Jurkat, Clone E6-1 (cell line): ENCODE results near the gene PLXNC1.
"Not testable (repeated sequence)": the region's sequence is repeated elsewhere in the genome, so short reads cannot be mapped to it uniquely, and the experiment has no call there.

Source experiments
- DNase-seq: peaks from one replicate; pipeline ENCODE4 v3.0.0-alpha.2; 2011; ENCODE audit warnings: low read depth, low spot score
- H3K4me3 ChIP-seq: 2 replicates; pipeline ENCODE4 v1.5.1; 2011; ENCODE audit warnings: mild to moderate bottlenecking, low read length, control low read depth, moderate library complexity

PLXNC1 gene

DNA sequence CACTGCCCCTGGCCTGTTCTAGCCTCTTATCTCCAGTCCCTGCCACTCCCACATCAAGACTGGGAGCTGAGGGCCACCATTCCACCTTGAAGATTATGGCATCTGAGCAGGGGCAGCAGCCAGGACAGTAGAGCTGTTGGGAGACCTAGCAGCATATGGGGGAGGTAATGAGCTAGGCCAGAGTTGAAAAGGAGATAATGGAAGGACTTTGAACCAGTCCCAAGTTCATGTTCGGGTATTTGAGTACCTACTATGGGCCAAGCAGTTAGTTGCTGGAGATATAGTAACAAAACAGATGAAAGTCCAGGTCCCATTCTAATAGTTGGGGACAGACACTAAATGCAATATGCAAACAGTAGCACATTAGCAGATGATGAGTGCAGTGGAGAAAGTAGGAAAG, 151.5 kb downstream of the PLXNC1 start:
- H3K4me3 ChIP-seq = no peak overlapping the region
- no peak for DNase-seq

DNA sequence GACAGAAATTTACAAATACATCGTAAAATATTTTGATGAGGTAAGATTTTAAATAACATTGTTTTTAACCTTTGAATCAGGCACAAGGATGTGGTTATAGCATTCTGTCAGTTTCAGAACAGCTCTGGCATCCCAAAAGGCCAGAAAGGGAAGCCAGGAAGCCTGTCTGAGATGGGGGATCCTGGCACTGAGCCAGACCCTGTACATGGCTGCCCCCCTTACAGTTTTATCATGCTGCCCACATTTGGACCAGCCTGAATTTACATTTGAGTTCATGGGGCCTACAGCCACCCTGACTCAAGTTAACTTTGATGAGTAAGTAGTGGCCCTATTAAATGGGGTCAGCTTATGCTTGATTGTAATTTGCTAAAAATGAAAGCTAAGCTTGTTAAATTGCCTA, 155.6 kb downstream of the PLXNC1 start:
- no peak overlapping the region for H3K4me3 ChIP-seq
- no peak for DNase-seq

DNA sequence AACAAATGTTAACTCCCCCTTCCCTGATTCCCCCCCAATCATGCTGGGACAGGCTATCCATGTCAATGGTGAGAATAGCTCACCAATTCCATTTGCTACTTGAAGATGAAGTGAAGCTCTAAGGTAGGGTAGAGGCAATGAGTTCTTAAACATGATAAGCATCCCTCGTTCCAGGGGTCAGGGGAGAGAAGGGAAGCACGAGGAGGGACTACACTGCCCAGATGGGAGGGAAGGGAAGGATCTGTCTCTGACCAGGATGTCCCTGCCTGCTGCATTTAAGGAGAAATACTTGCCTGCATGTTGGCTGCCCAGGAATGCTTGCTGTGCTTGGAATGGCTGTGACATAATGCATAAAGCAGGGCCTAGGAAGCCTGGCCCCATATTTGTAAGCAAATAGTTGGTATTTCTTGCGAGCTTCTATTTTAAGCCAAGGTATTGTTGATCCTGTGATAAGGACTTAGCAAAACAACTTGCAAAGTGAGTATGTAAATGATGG, 156.2 kb downstream of the PLXNC1 start:
- no peak for DNase-seq
- H3K4me3 ChIP-seq = no peak overlapping the region

DNA sequence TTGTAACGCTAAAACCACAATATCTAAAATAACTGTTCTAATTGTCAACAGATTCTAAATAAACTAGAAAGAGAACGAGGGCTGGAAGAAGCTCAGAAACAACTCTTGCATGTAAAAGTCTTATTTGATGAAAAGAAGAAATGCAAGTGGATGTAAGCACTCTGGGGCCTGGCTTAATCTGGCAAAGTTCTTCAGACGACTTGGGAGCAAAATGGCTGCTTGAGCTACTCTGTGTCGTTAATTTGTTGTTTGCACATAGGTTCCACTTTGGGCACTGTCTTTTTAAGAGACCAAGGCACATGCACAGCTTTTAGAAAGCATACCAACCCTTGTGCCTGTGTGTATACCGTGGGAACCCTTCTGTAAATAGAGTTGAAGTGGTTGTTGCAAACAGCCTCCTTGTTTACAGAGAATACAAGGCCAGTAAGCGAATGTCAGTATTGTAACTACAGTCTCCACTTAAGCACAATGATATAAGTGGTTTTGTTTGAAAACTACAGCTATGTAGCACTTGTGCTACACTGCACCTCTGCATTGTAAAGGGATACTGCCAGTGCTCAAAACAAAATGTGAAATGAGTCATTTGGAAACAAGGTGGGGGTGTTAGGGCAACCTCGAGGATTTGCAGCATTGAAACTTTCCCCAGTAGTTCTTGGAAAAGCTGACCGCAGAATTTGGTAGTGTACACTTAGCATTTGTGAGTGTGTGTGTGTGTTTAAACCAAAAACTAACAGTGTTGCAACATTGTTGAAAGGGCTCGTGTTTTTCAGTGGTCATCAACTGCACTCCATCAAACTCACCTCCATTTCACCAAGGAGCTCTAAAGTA, 157.0 kb downstream of the PLXNC1 start:
- no peak overlapping the region for H3K4me3 ChIP-seq
- no peak for DNase-seq

DNA sequence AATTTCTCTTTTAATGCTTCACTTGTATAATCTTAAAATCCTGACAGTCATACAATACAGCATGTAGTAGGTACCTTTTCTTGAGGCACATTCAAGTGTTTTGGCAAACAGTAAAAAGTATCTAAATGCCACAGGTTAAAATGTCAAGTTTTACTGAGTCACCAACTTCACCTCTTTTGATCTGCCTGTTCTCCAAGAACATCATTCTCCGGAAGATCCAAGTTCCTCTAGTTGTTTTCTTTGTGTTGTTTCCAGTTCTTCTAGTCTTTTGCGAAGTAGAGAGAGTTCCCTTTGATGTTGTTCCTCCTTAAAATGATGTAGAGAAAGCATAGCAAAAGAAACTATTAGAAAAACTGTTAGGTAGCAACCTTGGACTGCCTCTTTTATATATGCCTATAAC, 160.2 kb downstream of the PLXNC1 start:
- H3K4me3 ChIP-seq = no peak overlapping the region

DNA sequence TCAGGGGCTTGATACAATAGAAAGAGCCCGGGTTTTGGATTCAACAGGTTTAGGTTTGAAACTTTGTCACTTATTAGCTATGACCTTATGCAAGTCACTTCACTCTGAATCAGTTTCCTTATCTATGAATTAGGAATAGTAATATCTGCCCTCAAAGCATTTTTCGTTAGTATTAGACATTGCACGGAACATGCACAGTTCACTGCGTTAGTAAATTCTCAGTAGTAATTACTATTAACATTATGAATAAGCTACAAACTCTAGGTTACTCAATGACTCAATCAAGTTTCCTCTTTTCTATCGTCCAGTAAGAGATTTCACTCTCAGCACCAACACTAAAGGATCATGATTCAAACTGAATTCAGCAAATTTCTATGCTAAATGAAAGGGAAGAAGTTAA, 161.0 kb downstream of the PLXNC1 start:
- no peak overlapping the region for H3K4me3 ChIP-seq
- no peak for DNase-seq

More for the DNA sequence above, 160.2 kb downstream of the PLXNC1 start:
- DNase-seq = no peak

DNA sequence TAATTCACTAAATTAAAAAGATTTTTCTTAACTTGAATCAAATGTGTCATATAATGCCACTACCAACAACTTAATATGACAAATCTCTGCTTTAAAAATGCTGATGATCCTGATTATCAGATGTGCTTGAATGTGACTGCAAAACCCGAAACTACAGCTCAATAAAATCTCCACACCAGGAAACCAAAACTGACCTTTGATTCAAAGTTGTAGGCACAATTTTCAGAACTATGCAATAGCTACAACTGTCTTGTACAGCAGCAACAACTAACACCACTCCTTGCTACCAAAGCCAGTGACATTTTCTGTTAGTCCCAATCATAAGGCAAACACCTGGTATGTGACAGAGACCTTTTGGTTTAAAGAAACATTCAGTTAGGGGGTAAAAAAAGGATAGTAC, 164.0 kb downstream of the PLXNC1 start:
- no peak for DNase-seq
- H3K4me3 ChIP-seq = no peak overlapping the region

DNA sequence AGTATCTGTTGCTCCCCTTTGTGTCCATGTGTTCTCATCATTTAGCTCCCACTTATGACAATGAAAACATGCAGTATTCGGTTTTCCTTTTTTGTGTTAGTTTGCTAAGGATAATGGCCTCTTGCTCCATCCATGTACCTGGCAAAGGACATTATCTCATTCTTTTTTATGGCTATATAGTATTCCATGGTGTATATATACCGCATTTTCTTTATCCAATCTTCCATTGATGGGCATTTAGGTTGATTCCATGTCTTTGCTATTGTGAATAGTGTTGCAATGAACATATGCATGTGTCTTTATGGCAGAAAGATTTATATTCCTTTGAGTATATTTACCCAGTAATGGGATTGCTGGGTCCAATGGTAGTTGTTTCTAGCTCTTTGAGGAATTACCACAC, 168.2 kb downstream of the PLXNC1 start:
- DNase-seq, H3K4me3 ChIP-seq: not testable (repeated sequence)

DNA sequence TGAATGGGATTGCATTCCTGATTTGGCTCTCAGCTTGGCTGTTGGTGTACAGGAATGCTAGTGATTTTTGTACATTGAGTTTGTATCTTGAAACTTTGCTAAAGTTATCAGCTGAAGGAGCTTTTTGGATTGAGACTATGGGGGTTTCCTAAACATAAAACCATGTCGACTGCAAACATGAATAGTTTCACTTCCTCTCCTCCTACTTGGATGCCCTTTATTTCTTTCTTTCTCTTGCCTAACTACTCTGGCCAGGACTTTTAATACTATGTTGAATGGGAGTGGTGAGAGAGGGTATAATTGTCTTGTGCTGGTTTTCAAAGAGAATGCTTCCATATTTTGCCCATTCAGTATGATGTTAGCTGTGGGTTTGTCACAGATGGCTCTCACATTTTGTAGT, 169.8 kb downstream of the PLXNC1 start:
- no peak overlapping the region for H3K4me3 ChIP-seq
- no peak for DNase-seq

DNA sequence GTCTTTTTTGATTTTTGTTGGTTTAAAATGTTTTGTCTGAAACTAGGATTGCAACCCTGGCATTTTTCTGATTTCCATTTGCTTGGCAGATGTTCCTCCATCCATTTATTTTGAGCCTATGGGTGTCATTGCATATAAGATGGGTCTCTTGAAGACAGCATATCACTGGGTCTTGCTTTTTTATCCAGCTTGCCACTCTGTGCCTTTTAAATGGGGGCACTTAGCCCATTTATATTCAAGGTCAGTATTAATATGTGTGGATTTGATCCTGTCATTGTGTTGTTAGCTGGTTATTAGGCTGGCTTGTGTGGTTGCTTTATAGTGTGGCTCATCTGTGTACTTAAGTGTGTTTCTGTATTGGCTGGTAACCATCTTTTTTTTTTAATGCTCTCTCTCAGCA, 171.7 kb downstream of the PLXNC1 start:
- H3K4me3 ChIP-seq = no peak overlapping the region
- no peak for DNase-seq

DNA sequence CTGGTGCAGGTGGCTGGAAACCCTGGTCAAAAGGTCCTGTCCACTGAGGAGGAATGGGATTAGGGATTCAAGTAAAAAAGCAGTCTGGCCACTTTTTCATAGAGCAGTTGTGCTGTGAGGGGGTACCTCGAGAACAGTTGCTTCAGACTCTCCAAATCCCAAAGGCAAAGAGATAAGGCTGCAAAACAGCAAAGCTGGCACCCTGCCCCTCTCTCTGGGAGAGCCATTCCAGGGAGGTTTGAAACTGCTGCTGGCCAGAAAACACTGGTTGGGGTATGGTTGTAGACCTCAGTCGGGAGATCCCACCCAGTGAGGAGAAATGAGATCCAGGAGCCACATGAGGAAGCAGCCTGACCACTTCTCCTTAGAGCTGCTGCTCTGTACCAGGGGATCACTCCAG, 174.0 kb downstream of the PLXNC1 start:
- DNase-seq = no peak
- H3K4me3 ChIP-seq = no peak overlapping the region

DNA sequence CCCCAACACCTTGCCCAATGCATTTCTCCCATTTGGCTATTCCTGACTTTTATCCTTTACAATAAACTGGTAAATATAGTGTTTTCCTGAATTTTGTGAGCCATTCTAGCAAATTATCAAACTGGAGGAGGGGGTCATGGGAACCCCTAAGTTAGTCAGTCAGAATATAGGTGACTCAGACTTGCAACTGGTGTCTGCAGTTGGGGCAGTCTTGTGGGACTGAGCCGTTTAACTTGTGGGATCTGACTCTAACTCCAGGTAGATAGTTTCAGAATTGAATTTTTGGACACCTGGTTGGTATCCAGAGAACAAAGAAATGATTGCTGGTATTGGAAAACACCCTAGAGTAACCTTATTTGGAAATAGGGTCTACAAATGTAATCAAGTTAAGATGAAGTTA, 177.9 kb downstream of the PLXNC1 start:
- DNase-seq = no peak
- H3K4me3 ChIP-seq = no peak overlapping the region

DNA sequence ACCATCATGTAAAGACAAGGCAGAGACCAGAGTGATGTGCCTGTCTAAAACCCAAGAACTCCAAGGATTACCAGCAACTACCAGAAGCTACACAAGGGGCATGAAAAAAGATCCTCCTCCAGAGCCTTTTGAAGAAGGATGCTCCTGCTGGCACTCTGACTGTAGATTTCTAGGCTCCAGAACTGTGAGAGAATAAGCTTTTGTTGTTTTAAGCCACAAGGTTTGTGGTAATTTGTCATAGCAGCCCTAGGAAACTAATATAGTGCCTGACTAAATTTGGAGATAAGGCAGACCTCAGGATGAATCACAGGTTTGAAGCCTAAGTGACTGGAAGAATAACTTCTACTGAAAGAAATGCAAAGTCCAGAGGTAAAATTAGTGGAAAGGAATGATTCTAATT, 178.3 kb downstream of the PLXNC1 start:
- no peak for DNase-seq
- no peak overlapping the region for H3K4me3 ChIP-seq

DNA sequence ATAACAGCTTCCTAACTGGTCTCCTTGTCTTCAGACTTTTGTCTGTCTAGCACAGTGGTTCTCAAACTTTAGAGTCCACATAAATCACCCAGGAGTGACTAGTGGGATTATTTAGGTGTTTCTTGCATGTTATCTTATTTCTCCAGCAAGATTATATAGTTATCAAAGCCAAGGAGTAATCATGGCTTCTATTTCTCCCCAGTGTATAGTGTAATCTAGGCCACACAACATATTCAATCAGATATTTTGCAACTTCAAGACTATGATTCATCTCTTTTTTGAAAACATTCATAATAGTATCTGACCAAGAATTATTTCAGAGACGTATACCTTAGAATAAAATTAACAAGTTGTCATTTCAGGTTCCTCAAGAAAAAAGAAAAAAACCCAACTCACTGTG, 179.4 kb downstream of the PLXNC1 start:
- H3K4me3 ChIP-seq = no peak overlapping the region
- no peak for DNase-seq

DNA sequence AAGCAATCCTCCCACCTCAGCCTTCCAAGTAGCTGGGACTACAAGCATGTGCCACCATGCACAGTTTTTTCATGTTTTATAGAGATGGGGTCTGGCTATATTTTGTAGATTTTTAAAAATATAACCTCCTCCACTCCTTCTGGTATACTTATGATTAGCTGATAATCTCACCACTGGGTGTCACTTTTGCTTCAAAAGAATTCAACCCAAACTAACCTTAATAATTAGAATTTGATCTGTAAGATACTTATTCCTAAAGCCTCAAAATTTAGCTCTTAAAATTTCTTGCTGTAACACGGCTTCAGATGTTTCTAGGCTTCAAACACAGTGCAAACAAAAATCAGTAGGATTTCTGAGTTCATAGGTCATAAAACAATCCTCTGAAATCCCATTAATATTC, 181.0 kb downstream of the PLXNC1 start:
- H3K4me3 ChIP-seq = no peak overlapping the region
- no peak for DNase-seq

DNA sequence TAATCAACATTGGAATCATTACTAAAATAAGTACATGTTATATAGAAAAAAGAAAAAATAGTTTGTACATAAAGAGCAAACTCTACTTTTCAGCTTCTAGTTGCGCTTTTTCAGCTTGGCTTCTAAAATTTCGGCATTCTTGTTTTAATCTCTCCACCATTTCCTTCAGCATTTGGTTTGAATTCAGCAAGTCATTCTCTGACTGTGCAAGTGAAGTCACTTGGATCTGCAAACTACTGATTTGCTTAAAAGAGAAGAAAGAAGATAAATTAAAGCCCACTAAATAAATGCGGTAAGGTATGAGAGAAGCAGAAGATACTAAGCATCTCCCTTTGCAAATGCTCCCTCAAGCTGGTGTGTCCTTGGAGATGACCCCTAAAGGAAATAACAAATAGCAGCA, 185.0 kb downstream of the PLXNC1 start:
- DNase-seq = no peak
- no peak overlapping the region for H3K4me3 ChIP-seq

DNA sequence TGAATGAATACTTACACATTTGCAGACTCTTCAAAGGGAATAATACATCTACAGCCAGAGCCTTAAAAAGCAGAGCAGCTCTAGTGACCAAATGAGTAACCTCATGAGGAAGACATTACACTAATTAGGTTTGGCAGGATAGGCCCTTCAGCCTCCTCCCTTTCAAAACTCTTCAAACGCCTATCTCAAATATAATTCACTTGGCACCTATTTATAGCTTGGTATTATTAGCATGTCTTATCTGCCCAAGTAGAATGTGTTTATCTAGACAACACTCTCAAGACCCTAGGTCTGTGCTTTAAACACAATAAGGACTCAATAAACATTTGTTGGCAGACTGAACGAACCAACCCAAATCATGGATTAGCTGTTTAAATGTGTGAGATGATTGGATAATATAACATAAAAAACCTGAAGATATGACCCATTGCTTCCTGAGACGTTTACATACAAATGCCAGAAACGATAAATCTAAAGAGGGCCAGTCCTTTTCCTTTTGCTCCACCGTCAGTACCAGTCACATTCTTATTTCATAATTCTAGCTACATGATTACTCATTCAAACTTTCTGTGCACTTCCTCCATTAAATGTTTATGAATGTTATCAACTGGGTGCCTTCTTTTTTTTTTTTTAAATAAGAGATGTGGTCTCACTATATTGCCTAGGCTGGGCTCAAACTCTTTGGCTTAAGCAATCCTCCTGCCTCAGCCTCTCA, 188.0 kb downstream of the PLXNC1 start:
- no peak for DNase-seq

DNA sequence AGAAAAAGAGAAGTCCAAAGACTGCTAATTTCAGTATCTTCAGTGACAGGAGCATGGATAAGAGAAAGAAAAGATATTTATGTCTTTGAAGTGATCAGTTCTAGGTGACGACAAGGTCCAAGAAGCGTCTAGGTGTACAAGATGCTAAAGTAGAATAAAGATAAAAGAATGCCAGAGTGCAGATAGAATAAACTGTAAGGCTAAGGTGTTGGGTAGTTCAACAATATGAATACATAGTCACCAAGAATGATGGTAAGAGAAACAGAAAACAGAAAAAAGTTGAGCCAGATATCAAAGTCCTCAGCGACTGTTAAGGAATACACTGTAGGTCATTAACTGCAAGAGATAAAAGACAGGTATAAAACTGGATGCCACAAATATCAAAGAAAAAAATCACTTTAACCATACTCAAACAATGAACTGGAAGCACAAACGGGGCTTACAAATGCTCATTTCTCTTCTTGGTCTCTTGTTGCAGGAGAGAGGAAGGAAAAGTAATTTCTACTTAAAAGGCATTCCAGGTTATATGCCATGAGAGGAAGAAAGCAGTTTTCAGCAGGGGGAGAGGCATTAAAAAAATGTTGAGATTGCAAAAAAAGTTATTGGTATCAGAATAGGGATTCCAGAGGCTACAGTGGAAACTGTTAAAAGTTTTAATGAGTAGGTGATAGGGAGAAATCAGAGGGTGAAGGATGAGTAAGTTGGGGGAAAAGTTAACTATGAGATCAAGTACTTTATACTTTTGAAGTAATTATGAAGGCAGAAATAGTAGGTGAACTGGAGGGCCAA, 189.8 kb downstream of the PLXNC1 start:
- no peak overlapping the region for H3K4me3 ChIP-seq
- DNase-seq = no peak

More for the DNA sequence above, 188.0 kb downstream of the PLXNC1 start:
- H3K4me3 ChIP-seq = no peak overlapping the region

DNA sequence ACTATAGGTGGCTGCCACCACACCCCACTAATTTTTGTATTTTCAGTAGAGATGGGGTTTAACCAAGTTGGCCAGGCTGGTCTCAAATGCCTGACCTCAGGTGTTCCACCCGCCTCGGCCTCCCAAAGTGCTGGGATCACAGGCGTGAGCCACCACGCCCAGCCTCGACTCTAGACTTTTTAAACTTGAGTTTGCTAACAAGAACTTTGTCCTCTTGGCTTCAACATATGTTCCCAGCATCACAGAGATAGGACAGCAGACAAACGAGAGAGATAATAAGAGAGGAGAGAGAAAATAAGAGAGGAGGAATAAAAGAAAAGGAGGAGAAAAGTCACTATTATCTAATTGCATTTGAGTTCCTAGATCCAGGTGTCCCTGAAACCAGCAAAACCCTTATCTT, 192.2 kb downstream of the PLXNC1 start:
- no peak for DNase-seq

DNA sequence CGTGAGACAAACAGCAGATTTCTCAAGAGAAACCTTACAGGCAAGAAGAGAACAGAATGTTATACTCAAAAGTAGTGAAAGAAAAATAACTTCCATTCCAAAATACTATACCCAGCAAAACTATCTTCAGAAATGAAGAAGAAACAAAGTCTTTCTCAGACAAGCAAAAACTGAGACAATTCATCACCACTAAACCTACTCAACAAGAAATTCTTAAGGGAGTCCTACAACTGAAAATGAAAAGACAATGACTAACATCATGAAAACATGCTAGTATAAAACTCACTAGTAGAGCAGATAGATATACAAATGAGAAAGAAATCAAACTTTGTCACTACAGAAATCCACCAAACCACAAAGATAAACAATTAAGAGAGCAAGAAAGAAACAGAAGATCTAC, 204.8 kb downstream of the PLXNC1 start:
- no peak overlapping the region for H3K4me3 ChIP-seq
- no peak for DNase-seq

More for the DNA sequence above, 192.2 kb downstream of the PLXNC1 start:
- H3K4me3 ChIP-seq = no peak overlapping the region
